ENCODE measurements around the gene PLAAT5. TPM values are rescaled to one million over a fixed set of nuclear protein-coding genes. Genes with fewer than 3 reads are reported as not detected.
"Not testable (repeated sequence)": the region's sequence is repeated elsewhere in the genome, so short reads cannot be mapped to it uniquely, and the experiment has no call there.

The PLAAT5 gene
- total RNA-seq, 2 donors from 2014 or later = 0.86 to 3.2 TPM

DNA sequence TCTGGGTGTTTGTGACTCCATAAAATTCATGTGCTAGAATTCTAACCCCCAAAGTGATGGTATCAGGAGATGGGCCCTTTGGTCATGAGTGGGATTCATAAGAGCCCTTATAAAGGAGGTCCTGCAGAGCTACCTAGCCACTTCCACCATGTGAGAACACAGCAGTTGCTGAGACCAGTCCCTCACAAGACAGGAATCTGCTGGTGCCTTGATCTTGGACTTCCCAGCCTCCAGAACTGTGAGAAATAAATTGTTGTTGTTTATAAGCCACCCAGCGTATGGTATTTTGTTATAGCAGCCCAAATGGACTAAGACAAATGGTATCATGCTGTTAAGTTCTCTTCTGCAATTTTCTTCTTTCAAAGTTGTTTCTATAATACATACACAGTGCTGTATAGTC, 1.5 kb upstream of the PLAAT5 start:
- intact Hi-C loops (cut with DNase I) = loop anchor here in 1 of 2 donors (5.0 kb wide), 1 partner anchor 140 kb away; no protein-coding TSS in a partner anchor

DNA sequence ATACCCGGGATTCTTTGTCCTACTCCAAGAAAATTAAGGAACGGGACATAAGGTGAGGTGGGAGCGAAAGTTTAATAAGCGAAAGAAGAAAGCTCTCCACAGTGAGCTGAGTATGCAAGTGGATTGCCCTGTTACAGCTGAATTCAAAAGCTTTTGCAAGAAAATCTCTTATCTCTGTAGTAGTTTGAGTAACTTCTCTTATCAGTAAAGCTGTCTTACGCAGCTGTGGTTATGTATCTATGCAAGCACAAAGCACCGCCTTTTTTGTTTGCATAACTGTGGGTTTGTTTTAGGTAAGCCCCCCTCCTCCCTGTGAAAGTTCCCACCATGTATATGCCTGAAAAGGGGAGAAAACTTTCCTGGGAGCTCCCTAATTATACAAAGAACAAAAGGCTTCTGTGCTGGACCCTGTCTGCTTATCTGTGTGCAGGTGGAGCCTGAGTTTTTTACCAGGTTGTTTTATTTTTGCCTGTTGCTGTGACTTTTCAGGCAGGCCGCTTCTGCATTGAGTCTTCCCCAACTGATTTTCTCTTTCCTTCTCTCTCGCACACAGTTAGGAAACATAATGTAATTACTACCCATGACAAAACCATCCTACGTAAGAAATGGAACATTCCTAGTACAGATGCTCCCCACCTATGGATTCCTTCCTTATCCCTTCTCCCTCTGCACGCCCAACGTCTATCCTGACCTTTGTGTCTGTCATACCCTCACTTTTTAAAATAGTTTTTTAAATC, 837 bp upstream of the PLAAT5 start:
- intact Hi-C loops (cut with DNase I) = loop anchor here in 1 of 2 donors (5.0 kb wide), 1 partner anchor 140 kb away; no protein-coding TSS in a partner anchor

More for the DNA sequence above, 1.5 kb upstream of the PLAAT5 start:
- no peak for DNase-seq (ENCODE audit: low spot score)

DNA sequence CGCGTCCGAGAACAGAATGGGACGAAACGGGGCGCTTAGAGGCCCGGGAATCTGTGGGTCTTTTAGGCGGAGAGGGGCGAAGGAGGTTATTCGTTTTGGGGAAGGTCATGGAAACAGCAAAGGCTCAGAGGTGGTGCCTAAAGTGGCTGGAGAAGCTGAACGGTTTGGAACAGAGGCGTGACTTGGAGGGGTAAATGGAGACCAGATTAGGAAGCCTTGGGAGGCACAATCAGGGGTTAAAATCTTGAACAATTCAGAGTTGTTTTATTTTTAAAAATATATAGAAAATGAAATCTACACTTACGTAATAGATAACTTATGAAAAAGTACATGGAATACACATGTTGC, 247 bp upstream of the PLAAT5 start:
- intact Hi-C loops (cut with DNase I) = loop anchor here in 1 of 2 donors (5.0 kb wide), 1 partner anchor 141 kb away; no protein-coding TSS in a partner anchor
- no peak for DNase-seq (ENCODE audit: low spot score)

More for the DNA sequence above, 837 bp upstream of the PLAAT5 start:
- DNase-seq (ENCODE audit: low spot score) = no peak

DNA sequence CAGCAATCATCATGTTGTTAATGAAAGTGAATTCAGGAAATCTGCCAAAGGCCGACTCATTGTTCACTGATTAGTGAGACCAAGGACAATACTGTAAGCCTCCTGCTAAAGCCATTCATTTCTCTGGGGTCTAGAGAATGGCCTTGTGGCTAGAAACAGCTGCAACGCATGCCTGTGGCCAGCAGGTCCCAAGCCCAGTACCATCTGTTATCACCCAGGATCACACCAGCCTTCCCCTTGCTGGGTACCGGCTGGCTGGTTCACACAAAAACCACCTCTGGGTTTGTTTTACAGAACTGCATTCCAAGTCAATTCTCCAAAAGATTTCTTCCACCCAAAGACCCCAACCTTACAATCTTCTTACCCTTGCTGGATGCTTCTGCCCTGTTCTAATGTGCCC, 1.1 kb downstream of the PLAAT5 start:
- intact Hi-C loops (cut with DNase I) = loop anchor here in 1 of 2 donors (5.0 kb wide), 1 partner anchor 142 kb away; no protein-coding TSS in a partner anchor
- no peak for DNase-seq (ENCODE audit: low spot score)

DNA sequence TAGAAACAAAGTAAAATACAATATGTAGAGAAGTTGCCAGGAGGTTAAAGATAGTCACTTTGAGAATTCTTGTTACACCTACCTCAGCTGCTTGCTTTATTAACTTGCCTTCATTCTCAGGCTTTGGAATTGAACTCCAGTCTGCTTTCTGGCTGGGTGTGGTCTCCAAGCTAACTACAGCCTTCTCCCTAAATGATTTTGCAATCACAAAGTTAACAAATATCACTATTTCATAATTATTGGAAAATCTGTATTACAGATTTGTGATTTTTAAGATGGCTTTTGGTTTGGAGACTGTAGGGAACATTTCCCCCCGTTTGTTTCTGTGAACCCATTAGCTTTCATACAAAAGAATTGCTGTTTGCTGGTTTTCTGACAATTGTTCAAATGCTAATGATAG, 2.2 kb downstream of the PLAAT5 start:
- intact Hi-C loops (cut with DNase I) = no loop called here
- DNase-seq (ENCODE audit: low spot score) = no peak

DNA sequence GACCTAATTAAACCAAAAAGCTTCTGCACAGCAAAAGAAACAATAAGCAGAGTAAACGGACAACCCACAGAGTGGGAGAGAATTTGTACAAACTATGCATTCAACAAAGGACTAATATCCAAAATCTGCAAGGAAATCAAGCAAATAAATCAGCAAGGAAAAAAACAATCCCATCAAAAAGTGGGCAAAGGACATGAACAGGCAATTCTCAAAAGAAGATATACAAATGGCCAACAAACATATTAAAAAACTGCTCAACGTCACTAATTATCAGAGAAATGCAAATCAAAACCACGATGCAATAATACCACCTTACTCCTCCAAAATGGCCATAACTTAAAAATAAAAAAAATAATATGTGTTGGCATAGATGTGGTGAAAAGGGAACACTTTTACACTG, 5.2 kb downstream of the PLAAT5 start:
- no peak for DNase-seq (ENCODE audit: low spot score)

DNA sequence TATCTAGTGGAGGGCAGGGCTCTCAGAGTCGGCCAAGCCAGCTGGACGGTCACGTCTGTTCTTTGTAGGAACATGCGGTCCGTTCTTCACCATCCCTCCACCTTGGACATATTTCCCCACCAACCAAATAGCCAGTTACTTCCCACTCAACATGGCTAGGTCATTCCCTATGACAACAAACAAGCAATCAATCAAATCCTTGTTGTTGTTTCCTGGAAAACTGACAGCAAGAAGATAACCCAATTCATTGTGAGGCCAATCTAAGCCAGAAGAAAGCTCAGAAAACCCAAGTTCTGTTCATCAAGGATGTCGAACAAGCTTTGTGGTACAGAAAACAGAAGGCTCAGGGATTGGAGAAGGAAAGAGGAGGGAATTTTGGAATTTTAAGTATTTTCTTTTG, 10.9 kb downstream of the PLAAT5 start:
- intact Hi-C loops (cut with DNase I) = no loop called here
- DNase-seq (ENCODE audit: low spot score) = no peak

More for the DNA sequence above, 5.2 kb downstream of the PLAAT5 start:
- intact Hi-C loops (cut with DNase I) = no loop called here

DNA sequence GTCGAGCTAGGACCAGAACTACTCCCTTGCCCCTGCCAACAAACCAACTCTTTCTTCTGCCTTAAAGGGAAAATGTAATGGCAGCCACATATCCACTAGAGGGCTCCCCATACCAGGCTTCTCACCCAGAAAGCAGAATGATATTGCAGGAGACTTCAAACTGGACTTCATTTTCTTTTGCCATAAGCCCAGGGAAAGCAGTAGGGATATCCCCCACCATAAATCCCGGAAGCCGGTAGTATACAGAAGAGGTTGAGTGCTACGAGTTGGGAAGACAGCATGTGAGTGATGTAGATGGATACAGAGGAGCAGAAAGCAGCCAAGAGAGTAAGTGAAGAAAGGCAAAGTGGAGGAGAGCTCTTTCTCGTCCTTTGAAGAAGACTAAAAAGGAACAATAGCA, 12.1 kb downstream of the PLAAT5 start:
- intact Hi-C loops (cut with DNase I) = loop anchor here (5.0 to 10.0 kb wide), 2 partner anchors 156 to 158 kb away; no protein-coding TSS in a partner anchor
- no peak for DNase-seq (ENCODE audit: low spot score)

DNA sequence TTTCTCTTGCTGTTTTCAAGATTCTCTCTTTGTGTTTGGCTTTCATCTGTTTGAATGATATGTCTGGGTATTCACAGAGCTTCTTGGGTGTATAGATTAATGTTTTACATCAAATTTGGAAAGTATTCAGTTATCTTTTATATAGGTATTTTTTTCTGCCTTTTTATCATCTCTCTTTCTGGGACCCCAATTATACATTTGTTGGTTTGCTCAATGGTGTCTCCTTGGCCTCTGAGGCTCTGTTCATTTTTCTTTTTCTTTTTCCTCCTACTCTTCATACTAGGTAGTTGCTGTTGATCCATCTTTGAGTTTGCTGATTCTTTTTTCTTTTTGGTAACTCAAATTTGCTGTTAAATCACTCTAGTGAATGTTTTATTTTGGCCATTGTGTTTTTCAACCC, 14.3 kb downstream of the PLAAT5 start:
- DNase-seq (ENCODE audit: low spot score) = no peak
- intact Hi-C loops (cut with DNase I) = loop anchor here (5.0 to 10.0 kb wide), 2 partner anchors 158 to 161 kb away; no protein-coding TSS in a partner anchor

DNA sequence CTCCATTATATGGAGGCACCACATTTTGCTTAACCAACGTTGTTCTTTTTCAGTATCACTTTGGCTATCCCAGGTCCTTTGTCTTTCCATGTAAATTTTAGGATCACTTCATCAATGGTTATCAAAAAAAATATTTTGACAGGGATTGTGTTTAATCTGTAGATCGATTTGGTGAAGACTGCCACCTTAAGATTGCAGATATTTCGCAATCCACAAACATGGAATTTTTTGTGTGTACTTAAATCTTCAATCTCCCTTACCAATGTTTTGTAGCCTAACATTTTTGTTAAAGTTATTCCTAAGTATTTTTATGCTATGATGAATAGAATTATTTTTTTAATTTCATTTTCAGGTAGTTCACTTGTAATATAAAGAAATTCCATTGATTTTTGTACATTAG, 18.6 kb downstream of the PLAAT5 start:
- DNase-seq (ENCODE audit: low spot score) = no peak
- intact Hi-C loops (cut with DNase I) = loop anchor here in 1 of 2 donors (10.0 kb wide), 1 partner anchor 162 kb away; no protein-coding TSS in a partner anchor

DNA sequence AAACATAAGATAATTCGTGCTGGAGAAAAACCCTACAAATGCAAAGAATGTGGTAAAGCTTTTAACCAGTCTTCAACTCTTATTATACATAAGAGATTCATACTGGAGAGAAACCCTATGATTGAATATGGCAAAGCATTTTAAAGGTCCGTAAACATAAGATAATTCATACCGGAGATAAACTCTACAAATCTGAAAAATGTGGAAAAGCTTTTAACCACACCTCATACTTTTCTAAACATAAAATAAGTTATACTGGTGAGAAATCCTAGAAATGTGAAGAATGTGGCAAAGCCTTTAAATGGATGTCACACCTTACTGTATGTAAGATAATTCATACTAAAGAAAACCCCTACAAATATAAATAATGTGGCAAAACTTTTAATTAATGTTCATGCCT, 20.7 kb downstream of the PLAAT5 start:
- no peak for DNase-seq (ENCODE audit: low spot score)
- intact Hi-C loops (cut with DNase I) = loop anchor here in 1 of 2 donors (10.0 kb wide), 1 partner anchor 164 kb away; no protein-coding TSS in a partner anchor

DNA sequence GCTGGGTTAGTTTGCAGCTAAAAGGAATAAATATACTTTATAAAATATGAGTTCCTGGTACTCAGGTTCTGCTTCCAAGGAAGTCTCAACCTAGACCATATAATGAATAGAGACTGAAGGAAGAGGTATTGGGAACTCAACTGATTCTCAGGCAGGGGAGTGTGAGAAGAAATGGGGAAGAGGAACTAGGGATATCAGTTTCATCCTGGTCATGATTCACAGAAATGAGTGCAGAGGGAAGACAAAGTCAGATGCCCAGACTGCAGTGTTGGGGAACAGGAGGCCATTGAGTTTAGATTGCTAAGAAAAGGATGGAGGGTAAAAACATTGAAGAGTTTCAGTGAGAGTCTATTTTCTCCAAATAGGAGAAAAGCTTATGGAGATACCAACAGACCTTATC, 28.8 kb downstream of the PLAAT5 start:
- intact Hi-C loops (cut with DNase I) = loop anchor here in 1 of 2 donors (10.0 kb wide), 1 partner anchor 283 kb away; no protein-coding TSS in a partner anchor
- DNase-seq (ENCODE audit: low spot score) = no peak

DNA sequence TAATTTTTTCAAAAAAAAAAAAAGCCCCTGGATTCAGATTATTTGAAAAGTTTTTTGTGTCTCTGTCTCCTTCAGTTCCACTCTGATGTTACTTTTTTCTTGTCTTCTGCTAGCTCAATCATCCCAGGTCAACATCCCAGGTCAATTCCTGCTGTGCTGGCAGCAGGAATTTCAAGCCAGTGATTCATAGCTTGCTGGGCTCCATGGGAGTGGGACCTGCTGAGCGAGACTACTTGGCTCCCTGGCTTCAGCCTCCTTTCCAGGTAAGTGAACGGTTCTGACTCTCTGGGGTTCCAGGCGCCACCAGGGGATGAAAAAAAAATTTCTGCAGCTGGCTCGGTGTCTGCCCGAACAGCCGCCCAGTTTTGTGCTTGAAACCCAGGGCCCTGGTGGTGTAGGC, 31.4 kb downstream of the PLAAT5 start:
- DNase-seq (ENCODE audit: low spot score) = no peak

DNA sequence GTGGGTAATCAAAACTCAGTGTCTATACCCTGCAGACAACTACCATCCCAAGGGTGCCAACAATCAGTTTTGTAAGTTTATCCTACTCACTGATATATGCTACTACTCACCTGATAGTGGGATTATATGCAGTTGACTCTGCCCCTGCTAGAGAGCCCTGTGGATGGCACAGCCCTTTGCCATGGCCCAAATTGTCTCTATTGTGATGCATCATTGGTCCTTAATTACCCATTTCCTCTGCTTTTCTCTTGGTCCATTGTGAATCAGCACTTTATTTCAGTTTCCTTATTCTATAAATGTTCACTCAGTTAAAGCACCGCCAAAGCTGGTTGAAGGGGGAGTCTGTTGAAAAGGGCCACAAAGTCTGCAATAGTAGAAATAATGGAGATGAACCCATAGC, 42.3 kb downstream of the PLAAT5 start:
- intact Hi-C loops (cut with DNase I) = loop anchor here in 1 of 2 donors (5.0 kb wide), 1 partner anchor 536 kb away; no protein-coding TSS in a partner anchor
- no peak for DNase-seq (ENCODE audit: low spot score)

More for the DNA sequence above, 31.4 kb downstream of the PLAAT5 start:
- intact Hi-C loops (cut with DNase I) = no loop called here

DNA sequence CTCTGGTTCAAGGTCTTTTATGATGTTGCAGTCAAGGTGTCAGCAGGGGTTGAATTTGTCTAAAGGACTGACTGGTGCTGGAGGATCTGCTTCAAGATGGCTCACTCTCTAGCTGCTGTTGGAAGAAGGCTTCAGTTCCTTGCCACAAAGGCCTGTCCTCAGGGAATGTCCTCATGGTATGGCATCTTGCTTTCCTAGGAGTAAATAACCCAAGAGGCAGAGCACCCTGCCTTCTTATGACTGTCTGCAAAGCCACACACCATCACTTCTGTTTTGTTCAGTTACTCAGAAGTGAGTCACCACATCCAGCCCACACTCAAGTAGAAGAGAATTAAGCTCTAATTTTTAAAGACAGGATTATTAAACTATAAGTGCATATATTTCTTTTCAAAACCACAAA, 45.2 kb downstream of the PLAAT5 start:
- DNase-seq (ENCODE audit: low spot score) = no peak
- intact Hi-C loops (cut with DNase I) = loop anchor here in 1 of 2 donors (5.0 kb wide), 1 partner anchor 533 kb away; no protein-coding TSS in a partner anchor

DNA sequence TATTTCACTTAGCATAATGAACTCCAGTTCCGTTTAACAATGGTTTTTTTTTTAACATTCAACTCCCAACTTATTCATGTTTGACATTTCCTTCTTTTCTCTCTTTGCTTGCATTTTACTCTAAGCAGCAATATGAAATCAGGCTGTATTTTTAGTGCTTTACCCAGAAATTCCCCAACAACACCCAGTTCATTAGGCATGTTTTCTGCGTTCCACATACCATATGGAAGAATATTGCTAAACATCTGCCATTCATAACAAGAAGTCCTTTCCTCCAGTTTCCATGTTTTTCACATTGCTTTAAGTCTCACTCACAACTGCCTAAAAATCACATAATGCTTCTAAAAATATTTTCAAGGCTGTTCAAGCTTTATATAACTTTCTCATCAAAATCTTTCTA, 45.8 kb downstream of the PLAAT5 start:
- intact Hi-C loops (cut with DNase I) = loop anchor here in 1 of 2 donors (5.0 kb wide), 1 partner anchor 533 kb away; no protein-coding TSS in a partner anchor
- DNase-seq (ENCODE audit: low spot score) = no peak

DNA sequence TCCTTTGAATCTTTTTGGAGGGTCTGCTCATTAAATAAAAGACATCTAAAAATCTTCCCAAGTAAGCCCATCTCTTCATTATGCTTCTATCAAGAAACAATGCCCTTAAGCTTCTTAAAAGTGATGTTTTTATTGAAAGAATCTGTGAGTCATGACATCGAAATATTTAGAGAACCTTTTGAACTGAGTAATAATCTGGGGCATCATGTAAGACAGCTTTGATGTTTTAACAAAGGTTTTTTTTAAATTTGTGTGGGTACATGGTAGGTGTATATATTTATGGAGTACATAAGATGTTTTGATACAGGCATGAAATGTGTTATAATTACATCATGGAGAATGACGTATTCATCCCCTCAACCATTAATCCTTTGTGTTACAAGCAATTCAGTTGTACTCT, 46.8 kb downstream of the PLAAT5 start:
- no peak for DNase-seq (ENCODE audit: low spot score)
- intact Hi-C loops (cut with DNase I) = no loop called here

DNA sequence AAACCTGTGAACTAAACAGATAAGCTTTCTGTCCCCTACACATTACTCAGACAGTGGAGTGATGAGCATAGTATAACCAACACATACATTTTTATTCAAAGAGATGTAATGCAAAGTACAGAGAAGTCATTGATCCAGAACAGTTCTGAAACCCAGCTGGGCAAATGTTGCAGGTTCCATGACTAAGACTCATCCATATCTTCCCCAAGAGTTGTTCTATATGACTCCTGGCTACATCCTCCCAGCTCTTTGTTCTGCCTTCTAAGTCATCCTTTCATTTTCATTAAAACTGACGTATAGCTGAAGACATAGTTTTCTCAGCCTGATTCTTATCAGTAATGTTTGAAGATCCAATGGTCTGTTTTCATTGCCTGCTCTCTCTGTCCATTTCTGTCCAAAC, 47.3 kb downstream of the PLAAT5 start:
- DNase-seq (ENCODE audit: low spot score) = no peak
- intact Hi-C loops (cut with DNase I) = no loop called here

DNA sequence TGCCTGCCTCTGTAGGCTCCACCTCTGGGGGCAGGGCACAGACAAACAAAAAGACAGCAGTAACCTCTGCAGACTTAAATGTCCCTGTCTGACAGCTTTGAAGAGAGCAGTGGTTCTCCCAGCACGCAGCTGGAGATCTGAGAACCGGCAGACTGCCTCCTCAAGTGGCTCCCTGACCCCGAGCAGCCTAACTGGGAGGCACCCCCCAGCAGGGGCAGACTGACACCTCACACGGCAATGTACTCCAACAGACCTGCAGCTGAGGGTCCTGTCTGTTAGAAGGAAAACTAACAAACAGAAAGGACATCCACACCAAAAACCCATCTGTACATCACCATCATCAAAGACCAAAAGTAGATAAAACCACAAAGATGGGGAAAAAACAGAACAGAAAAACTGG, 55.1 kb downstream of the PLAAT5 start:
- DNase-seq (ENCODE audit: low spot score); intact Hi-C loops (cut with DNase I): not testable (repeated sequence)

DNA sequence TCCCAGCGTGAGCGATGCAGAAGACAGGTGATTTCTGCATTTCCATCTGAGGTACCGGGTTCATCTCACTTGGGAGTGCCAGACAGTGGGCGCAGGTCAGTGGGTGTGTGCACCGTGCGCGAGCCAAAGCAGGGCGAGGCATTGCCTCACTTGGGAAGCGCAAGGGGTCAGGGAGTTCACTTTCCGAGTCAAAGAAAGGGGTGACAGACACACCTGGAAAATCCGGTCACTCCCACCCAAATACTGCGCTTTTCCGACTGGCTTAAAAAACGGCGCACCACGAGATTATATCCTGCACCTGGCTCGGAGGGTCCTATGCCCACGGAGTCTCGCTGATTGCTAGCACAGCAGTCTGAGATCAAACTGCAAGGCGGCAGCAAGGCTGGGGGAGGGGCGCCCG, 55.6 kb downstream of the PLAAT5 start:
- DNase-seq (ENCODE audit: low spot score); intact Hi-C loops (cut with DNase I): not testable (repeated sequence)

DNA sequence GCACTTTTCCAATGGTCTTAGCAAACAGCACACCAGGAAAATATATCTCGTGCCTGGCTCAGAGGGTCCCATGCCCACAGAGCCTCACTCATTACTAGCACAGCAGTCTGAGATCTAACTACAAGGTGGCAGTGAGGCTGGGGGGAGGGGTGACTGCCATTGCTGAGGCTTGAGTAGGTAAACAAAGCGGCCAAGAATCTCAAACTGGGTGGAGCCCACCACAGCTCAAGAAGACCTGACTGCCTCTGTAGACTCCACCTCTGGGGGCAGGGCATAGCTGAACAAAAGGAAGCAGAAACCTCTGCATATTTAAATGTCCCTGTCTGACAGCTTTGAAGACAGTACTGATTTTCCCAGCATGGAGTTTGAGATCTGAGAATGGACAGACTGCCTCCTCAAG, 60.2 kb downstream of the PLAAT5 start:
- DNase-seq (ENCODE audit: low spot score); intact Hi-C loops (cut with DNase I): not testable (repeated sequence)
